Kidney epithelial cell (primary cell): ENCODE measurements around the gene JMJD1C. TPM values are rescaled to one million over a fixed set of nuclear protein-coding genes. Genes with fewer than 3 reads are reported as not detected.

Experiments used
- DNase-seq: peaks from one replicate; pipeline ENCODE4 v3.0.0-alpha.2; 2010; ENCODE audit warnings: low read depth
- H3K27me3 ChIP-seq: 2 replicates; pipeline ENCODE4 v1.6.0; 2011; ENCODE audit warnings: low read length; ENCODE audit not compliant: control insufficient read depth, insufficient read depth
- H3K36me3 ChIP-seq: 2 replicates; pipeline ENCODE4 v1.5.1; 2011; ENCODE audit warnings: low read length; ENCODE audit not compliant: control insufficient read depth, insufficient read depth
- H3K4me3 ChIP-seq: 2 replicates; pipeline ENCODE4 v1.5.1; 2011; ENCODE audit warnings: low read depth, mild to moderate bottlenecking, control low read depth, low read length
- total RNA-seq: library from RNA; depleted of rRNA; stranded (reverse); fragments of >200 nt; gene quantifications from 2 replicates; pipeline ENCODE4 v1.2.3, GENCODE V29; 2015
- TF ChIP-seq, protein P1 (sequence below): IDR thresholded peaks from 2 replicates; pipeline ENCODE4 v1.5.1; 2011; ENCODE audit warnings: mild to moderate bottlenecking, moderate library complexity, low read length, control low read depth, inconsistent platforms; ENCODE audit not compliant: insufficient read depth, poor library complexity, severe bottlenecking

JMJD1C gene
- total RNA-seq, 1 donor from 2014 or later, result 90.3 TPM

DNA sequence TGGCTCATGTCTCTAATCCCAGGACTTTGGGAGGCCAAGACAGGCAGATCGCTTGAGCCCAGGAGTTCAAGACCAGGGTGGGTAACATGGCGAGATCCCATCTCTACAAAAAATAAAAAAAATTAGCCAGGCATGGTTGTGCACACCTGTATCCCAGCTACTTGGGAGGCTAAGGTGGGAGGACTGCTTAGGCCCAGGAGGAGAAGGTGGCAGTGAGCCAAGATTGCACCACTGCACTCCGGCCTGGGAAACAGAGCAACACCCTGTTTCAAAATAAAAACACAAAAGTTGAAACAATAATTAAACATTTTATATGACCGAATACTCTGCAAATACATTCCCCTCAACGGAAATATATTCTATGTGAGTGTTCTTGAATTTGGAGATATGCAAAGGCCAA is 40.3 kb downstream of the JMJD1C start:
- DNase-seq, result no peak
- TF ChIP-seq, protein P1, sequence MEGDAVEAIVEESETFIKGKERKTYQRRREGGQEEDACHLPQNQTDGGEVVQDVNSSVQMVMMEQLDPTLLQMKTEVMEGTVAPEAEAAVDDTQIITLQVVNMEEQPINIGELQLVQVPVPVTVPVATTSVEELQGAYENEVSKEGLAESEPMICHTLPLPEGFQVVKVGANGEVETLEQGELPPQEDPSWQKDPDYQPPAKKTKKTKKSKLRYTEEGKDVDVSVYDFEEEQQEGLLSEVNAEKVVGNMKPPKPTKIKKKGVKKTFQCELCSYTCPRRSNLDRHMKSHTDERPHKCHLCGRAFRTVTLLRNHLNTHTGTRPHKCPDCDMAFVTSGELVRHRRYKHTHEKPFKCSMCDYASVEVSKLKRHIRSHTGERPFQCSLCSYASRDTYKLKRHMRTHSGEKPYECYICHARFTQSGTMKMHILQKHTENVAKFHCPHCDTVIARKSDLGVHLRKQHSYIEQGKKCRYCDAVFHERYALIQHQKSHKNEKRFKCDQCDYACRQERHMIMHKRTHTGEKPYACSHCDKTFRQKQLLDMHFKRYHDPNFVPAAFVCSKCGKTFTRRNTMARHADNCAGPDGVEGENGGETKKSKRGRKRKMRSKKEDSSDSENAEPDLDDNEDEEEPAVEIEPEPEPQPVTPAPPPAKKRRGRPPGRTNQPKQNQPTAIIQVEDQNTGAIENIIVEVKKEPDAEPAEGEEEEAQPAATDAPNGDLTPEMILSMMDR, result no peak
- Histone ChIP-seq H3K27me3 (no peaks in the 10 kb centered on the region), H3K36me3 (no peaks in the 10 kb centered on the region), H3K4me3 (no peak overlapping the region)

DNA sequence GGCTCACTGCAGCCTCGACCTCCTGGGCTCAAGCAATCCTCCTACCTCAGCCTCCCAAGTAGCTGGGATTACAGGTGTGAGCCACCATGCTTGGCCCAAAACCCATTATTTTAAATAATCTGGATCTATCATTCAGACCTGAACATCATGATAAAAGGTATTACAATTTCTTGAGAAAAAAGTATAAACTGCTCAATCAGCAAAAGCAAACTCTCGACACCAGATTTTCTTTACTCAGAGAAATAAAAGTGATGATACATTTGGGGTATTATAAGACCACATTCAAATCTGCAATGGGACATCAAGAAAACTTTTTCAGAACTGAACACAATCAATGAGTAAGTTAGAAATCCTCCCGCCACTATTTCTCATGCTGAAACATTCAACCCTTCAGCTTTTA is 41.2 kb downstream of the JMJD1C start:
- TF ChIP-seq, protein P1, result no peak
- no peak overlapping the region for H3K4me3 ChIP-seq
- DNase-seq, result no peak
- H3K36me3 ChIP-seq, result no peaks in the 10 kb centered on the region
- no peaks in the 10 kb centered on the region for H3K27me3 ChIP-seq

DNA sequence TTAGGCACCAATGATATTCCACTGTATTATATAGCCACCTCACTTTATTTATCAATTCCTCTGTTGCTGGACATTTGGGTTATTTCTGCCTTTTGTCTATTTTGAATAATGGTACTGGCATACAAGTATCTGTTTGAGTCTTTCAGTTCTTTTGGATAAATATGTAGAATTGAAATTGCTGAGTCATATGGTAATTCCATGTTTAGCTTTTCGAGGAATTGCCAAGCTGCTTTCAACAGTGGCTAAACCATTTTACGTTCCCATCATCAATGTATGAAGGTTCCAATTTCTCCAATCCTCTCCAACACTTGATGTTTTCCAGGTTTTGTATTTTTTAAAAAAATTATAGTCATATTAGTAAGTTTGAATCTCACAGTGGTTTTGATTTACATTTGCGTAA is 42.3 kb downstream of the JMJD1C start:
- Histone ChIP-seq H3K36me3 (no peaks in the 10 kb centered on the region), H3K27me3 (no peaks in the 10 kb centered on the region), H3K4me3 (no peak overlapping the region)
- TF ChIP-seq, protein P1, result no peak
- DNase-seq, result no peak

DNA sequence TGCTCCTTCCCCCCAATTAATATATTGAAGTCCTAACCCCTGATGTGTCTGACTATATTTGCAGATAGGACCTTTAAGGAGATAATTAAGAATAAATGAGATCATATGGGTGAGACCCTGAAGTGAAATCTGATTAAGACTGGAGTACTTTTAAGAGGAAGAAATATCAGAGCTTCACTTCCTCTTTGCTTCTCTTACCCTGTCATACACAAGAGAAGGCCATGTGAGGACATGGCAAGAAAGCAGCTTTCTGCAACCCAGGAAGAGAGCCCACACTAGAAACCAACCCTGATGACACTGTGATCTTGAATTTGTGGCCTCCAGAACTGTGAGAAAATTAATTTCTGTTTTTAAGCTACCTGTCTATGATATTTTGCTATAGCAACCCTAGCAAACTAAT is 44.2 kb downstream of the JMJD1C start:
- TF ChIP-seq, protein P1, result no peak
- Histone ChIP-seq H3K4me3 (no peak overlapping the region), H3K27me3 (no peaks in the 10 kb centered on the region), H3K36me3 (no peaks in the 10 kb centered on the region)
- DNase-seq, result no peak

DNA sequence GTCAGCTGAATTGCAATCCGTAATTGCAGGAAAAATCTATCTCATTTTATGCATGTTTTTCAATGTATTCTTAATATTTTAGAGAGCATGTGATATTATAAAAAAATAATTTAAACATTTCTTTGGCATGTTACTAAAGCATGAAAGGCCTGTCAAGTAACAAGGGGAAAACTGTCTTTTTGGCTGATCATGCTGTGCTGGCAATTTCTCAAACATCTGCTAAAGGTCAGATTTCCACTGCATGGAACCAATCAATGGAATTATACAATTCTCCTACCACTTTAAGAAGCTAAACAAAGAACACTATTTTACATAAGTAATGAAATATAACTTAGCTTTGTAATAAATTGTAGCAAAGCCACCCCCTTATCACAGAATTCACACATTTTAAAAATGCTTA is 49.4 kb downstream of the JMJD1C start:
- DNase-seq, result no peak
- Histone ChIP-seq H3K36me3 (no peaks in the 10 kb centered on the region), H3K27me3 (no peaks in the 10 kb centered on the region), H3K4me3 (no peak overlapping the region)
- TF ChIP-seq, protein P1, result no peak

DNA sequence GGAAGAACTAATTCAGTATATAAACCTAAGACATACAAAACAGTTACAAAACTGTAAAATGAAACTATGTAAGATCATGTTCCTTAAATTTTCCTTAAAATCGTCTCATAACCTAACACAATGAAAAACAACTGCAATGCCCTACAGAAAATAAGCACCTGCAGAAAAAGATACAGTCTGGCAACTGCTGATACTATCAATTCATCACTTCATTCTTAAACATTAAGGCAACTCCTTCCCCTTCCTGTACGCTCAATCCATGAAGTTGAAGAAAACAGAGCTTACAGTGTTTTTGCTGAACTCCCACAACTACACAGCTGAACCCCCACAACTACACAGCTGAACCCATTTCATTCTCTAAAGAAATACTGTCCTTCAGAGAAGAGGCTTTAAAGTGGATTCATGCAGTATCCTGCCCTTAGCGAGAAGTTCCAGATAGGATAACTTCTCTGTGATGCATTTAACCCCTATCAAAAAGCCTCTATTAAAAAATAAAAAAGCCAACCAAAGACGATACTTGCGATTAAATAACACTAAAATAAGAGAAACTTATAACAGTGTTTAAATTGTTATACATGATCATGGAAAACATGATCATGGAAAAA is 50.0 kb downstream of the JMJD1C start:
- TF ChIP-seq, protein P1, result no peak
- Histone ChIP-seq H3K27me3 (no peaks in the 10 kb centered on the region), H3K4me3 (no peak overlapping the region)

More for the DNA sequence above, 50.0 kb downstream of the JMJD1C start:
- no peak for DNase-seq
- H3K36me3 ChIP-seq, result no peaks in the 10 kb centered on the region
